RWPE1 (cell line): Measurements from ENCODE around the gene GPR162.

ENCODE experiments used
- CTCF ChIA-PET: fragments of 350-600 bp; sonication (Branson Sonifier 250); formaldehyde crosslinking; extraction: SDS; loops from one replicate; lab custom pipeline; 2021; lab: Yijun Ruan, JAX
- POLR2A ChIA-PET: fragments of 400-600 bp; formaldehyde crosslinking; extraction: SDS; loops from one replicate; lab custom pipeline; 2020; ENCODE audit warnings: antibody characterized with exemption; ENCODE audit not compliant: low non-redundant PET; lab: Yijun Ruan, JAX
- DNase-seq: peaks from one replicate; pipeline ENCODE4 v3.0.0; 2012; ENCODE audit warnings: low spot score
- H3K27ac ChIP-seq: fragments of 450-650 bp; 2 replicates; pipeline ENCODE4 v1.5.1; 2017
- CTCF ChIP-seq: fragments of 450-650 bp; conservative IDR thresholded peaks from 2 replicates; pipeline ENCODE4 v1.5.1; 2017; ENCODE audit warnings: low read depth, mild to moderate bottlenecking

The GPR162 gene

DNA sequence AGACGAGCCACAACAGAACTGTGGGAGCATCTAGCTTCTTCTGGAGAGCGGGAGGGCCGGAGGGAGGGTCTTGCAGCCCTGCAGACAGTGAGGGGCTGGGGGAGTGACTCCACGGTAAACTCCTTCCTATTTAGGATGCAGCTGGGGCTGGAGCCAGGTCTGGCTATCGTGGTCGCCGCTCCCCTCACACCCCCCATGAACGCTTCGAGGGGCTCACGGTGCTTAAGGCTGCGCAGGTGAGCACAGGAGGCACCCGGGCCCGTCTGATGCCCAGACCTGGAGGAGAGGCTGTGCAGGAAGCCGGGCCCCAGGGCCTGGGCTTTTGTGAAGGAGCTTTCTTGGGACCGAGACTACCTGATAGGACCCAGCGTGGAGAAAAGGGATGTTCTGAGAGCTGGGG lies 15.2 kb downstream of the GPR162 start:
- TF ChIP-seq CTCF, result no peak
- ChIA-PET CTCF (interaction anchor here (0.6 to 1.1 kb wide), 5 partner anchors 10 to 103 kb away, joined by 3 to 5 read pairs (median 3); no protein-coding TSS in a partner anchor), POLR2A (no interaction called here)
- no peak overlapping the region for H3K27ac ChIP-seq
- DNase-seq, result no peak

- TF ChIP-seq CTCF, result no peak
- CTCF ChIA-PET, result interaction anchor here (0.5 to 1.0 kb wide), 3 partner anchors 15 to 34 kb away, joined by 3 read pairs; no protein-coding TSS in a partner anchor
- POLR2A ChIA-PET, result no interaction called here
- no peak overlapping the region for H3K27ac ChIP-seq
- DNase-seq, result no peak
Measured at GRCh38 chr12:6837370-6838060, 15.9 kb downstream of the GPR162 start.

GRCh38 chr12:6838854-6839253 lies 17.2 kb downstream of the GPR162 start:
- ChIA-PET CTCF (interaction anchor here (0.7 kb wide), 1 partner anchor 34 kb away, joined by 3 read pairs; the partner anchor contains the start of gene SPSB2), POLR2A (no interaction called here)
- DNase-seq, result no peak
- TF ChIP-seq CTCF, result no peak
- H3K27ac ChIP-seq, result no peak overlapping the region

GRCh38 chr12:6839482-6840201 lies 18.0 kb downstream of the GPR162 start:
- no peak overlapping the region for H3K27ac ChIP-seq
- ChIA-PET POLR2A (interaction anchor here (1.0 kb wide), 1 partner anchor 13 kb away, joined by 3 read pairs; the partner anchor contains the start of gene USP5), CTCF (interaction anchor here (0.7 kb wide), 2 partner anchors 11 to 34 kb away, joined by 3 read pairs; partner anchors contain the start of genes P3H3 and SPSB2)

GRCh38 chr12:6840330-6840729 lies 18.7 kb downstream of the GPR162 start:
- TF ChIP-seq CTCF, result no peak
- ChIA-PET CTCF (interaction anchor here (0.7 kb wide), 1 partner anchor 12 kb away, joined by 3 read pairs; the partner anchor contains the start of gene P3H3), POLR2A (interaction anchor here (1.0 kb wide), 1 partner anchor 12 kb away, joined by 3 read pairs; the partner anchor contains the start of gene USP5)
- 0 out of 2 replicates have a peak overlapping the region, but pooled peaks have one; percentile 5 for H3K27ac ChIP-seq
- no peak for DNase-seq

More at GRCh38 chr12:6839482-6840201, 18.0 kb downstream of the GPR162 start:
- no peak for TF ChIP-seq CTCF
- DNase-seq, result no peak
